Esophagus muscularis mucosa (tissue), 4 donors: ENCODE measurements around the gene OR4K1. TPM values are rescaled to one million over a fixed set of nuclear protein-coding genes. Genes with fewer than 3 reads are reported as not detected.

Source experiments
- DNase-seq: peaks from one replicate; pipeline ENCODE4 v3.0.0-alpha.2; 2017; ENCODE audit errors: extremely low spot score
- H3K27ac ChIP-seq, 4 donors: fragments of 200-600 bp; sonication (generic); replicated peaks in 1 of 4; 1 replicate in 3 of 4; 2 replicates in 1 of 4; pipeline ENCODE4 v1.5.1; 2016 to 2019; ENCODE audit warnings: mild to moderate bottlenecking in 1 of 4
- H3K27me3 ChIP-seq, 4 donors: fragments of 200-600 bp; sonication (generic); one replicate each; pipeline versions ENCODE4 v1.5.1 to v1.6.0; 2016 to 2019
- H3K36me3 ChIP-seq, 4 donors: fragments of 200-600 bp; sonication (generic); one replicate each; pipeline ENCODE4 v1.5.1; 2016 to 2019
- H3K4me1 ChIP-seq, 4 donors: fragments of 200-600 bp; sonication (generic); one replicate each; pipeline ENCODE4 v1.5.1; 2016 to 2019
- H3K4me3 ChIP-seq, 4 donors: fragments of 200-600 bp; sonication (generic); 1 replicate in 2 of 4; 2 replicates in 2 of 4; pipeline ENCODE4 v1.5.1; 2016 to 2019; ENCODE audit warnings: mild to moderate bottlenecking in 4 of 4, moderate library complexity in 1 of 4
- H3K9me3 ChIP-seq, 4 donors: fragments of 200-600 bp; sonication (generic); 1 replicate in 3 of 4; 2 replicates in 1 of 4; pipeline ENCODE4 v1.5.1; 2016 to 2019
- EP300 ChIP-seq: sonication (generic); formaldehyde crosslinking; IDR thresholded peaks from one replicate; pipeline ENCODE4 v1.6.1; 2017; ENCODE audit warnings: antibody characterized with exemption
- POLR2A ChIP-seq: fragments of 450-650 bp; IDR thresholded peaks from one replicate; pipeline ENCODE4 v1.6.1; 2017; ENCODE audit warnings: antibody characterized with exemption, moderate library complexity, mild to moderate bottlenecking, low read depth
- POLR2AphosphoS5 ChIP-seq, 2 donors: sonication (generic); formaldehyde crosslinking; IDR thresholded peaks; one replicate each; pipeline ENCODE4 v1.6.1; 2017; ENCODE audit warnings: antibody characterized with exemption in 2 of 2
- WGBS: methylation state at CpG from one replicate; pipeline ENCODE4 v1.1.5; 2018; 5-methylcytosine and 5-hydroxymethylcytosine counted together
- intact Hi-C: fragments of 100-400 bp; cut with DNase I; formaldehyde crosslinking; loops from one replicate; pipeline ENCODE4 v1.15.1; 2023
- total RNA-seq, 4 donors: library from RNA; depleted of rRNA; stranded (reverse); fragments of >200 nt; gene quantifications; one replicate each; pipeline versions ENCODE4 v1.1.0 to v1.2.1, GENCODE V29; 2016
- TF ChIP-seq, protein P1 (sequence below), 3 experiments: fragments of 200-600 bp in 2 of 3; fragments of 450-650 bp in 1 of 3; sonication (generic) in 2 of 3; IDR thresholded peaks; one replicate each; pipeline ENCODE4 v1.5.1; 2017 to 2019; ENCODE audit warnings: antibody characterized with exemption in 3 of 3, mild to moderate bottlenecking in 2 of 3, moderate library complexity in 1 of 3

Gene OR4K1
- total RNA-seq, 4 donors from 2014 or later, result not detected

DNA sequence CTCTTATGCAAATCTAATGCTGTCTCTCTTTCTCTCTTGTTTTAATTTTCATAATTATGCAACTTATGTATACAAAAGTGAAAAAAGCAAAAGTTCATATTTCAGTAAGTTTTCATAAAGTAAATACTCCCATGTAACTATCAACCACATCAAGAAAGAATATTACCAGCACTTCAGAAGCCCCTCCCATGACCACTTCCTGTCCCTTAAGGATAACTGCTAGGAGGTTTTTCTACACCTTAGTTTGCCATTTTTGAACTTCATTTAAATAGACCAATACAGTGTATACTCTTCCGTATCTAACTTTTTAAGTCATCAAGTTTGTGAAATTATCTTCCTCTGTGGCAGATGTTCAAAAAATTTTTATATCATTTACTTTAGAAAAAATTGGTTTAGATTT is 44.1 kb downstream of the OR4K1 start:
- Histone ChIP-seq H3K4me1 (no peaks in the 10 kb centered on the region), H3K9me3 (no peaks in the 10 kb centered on the region), H3K27ac (no peak overlapping the region), H3K36me3 (no peaks in the 10 kb centered on the region), H3K27me3 (no peaks in the 10 kb centered on the region), H3K4me3 (no peak overlapping the region)
- intact Hi-C loops, result no loop called here
- DNase-seq, result no peak
- TF ChIP-seq EP300, result no peak
- TF ChIP-seq, protein P1, sequence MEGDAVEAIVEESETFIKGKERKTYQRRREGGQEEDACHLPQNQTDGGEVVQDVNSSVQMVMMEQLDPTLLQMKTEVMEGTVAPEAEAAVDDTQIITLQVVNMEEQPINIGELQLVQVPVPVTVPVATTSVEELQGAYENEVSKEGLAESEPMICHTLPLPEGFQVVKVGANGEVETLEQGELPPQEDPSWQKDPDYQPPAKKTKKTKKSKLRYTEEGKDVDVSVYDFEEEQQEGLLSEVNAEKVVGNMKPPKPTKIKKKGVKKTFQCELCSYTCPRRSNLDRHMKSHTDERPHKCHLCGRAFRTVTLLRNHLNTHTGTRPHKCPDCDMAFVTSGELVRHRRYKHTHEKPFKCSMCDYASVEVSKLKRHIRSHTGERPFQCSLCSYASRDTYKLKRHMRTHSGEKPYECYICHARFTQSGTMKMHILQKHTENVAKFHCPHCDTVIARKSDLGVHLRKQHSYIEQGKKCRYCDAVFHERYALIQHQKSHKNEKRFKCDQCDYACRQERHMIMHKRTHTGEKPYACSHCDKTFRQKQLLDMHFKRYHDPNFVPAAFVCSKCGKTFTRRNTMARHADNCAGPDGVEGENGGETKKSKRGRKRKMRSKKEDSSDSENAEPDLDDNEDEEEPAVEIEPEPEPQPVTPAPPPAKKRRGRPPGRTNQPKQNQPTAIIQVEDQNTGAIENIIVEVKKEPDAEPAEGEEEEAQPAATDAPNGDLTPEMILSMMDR (IDR thresholded peaks at IDR 0.05), result no peak
- TF ChIP-seq POLR2AphosphoS5 (IDR thresholded peaks at IDR 0.05), result no peak
- no peak for TF ChIP-seq POLR2A
- 70% methylated on average over 1 of the region's 1 CpG for WGBS

DNA sequence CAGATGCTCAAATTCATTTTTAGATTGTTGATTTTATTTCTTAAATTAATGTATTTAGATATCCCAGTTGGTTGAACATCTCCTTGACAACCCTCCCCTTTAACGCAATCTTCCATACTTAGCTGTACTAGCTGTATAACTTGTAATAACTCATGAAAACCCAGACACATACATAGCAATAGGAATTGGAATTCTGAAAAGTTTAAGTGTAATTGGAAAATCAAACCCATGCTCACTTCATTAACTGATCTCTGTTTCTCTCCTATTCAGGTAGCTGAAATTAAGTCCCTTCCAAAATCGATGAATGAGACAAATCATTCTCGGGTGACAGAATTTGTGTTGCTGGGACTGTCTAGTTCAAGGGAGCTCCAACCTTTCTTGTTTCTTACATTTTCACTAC is 44.6 kb downstream of the OR4K1 start, which contains the start of gene OR4K15:
Gene OR4K15, plus strand, starts transcription at position 301 of the 400 bp plus-strand sequence. Its CDS starts 0 bp downstream, at position 301.
- no peak for DNase-seq
- Histone ChIP-seq H3K4me3 (no peak within 1 kb of the TSS), H3K27ac (no peak within 1 kb of the TSS), H3K27me3 (no peaks in the 10 kb centered on the region), H3K4me1 (no peaks in the 10 kb centered on the region), H3K9me3 (no peaks in the 10 kb centered on the region), H3K36me3 (no peaks in the 10 kb centered on the region)
- intact Hi-C loops, result no loop called here
- TF ChIP-seq, protein P1 (IDR thresholded peaks at IDR 0.05), result no peak
- no peak for TF ChIP-seq POLR2A
- no peak for TF ChIP-seq POLR2AphosphoS5 (IDR thresholded peaks at IDR 0.05)
- no peak for TF ChIP-seq EP300
- 90% methylated on average over 3 of the region's 3 CpGs for WGBS

Other genes starting within 250 kb of the OR4K1 start
- not detected for gene OR11H2, start 217.0 kb upstream of the OR4K1 start, total RNA-seq
- gene OR4Q3, start 187.3 kb upstream of the OR4K1 start, total RNA-seq, result not detected
- gene OR4M1, start 157.4 kb upstream of the OR4K1 start, total RNA-seq, result not detected
- gene OR4N2, start 127.1 kb upstream of the OR4K1 start, total RNA-seq, result not detected
- gene OR4K2, start 55.8 kb upstream of the OR4K1 start, total RNA-seq, result not detected
- not detected for gene OR4K5, start 10.3 kb upstream of the OR4K1 start, total RNA-seq
- not detected for gene OR4K15, start 44.7 kb downstream of the OR4K1 start, total RNA-seq
- not detected for gene OR4Q2, start 71.2 kb downstream of the OR4K1 start, total RNA-seq
- gene OR4K14, start 88.4 kb downstream of the OR4K1 start, total RNA-seq, result not detected
- not detected for gene OR4K13, start 105.1 kb downstream of the OR4K1 start, total RNA-seq
- gene OR4L1, start 129.1 kb downstream of the OR4K1 start, total RNA-seq, result not detected
- not detected for gene OR4K17, start 179.8 kb downstream of the OR4K1 start, total RNA-seq
- not detected for gene OR4N5, start 207.9 kb downstream of the OR4K1 start, total RNA-seq